TTC549 (cell line): ENCODE data around the gene RIN1.
A peak's percentile ranks its signal among the peaks of the same experiment; 100 is the strongest.
"Not testable (repeated sequence)": the region's sequence is repeated elsewhere in the genome, so short reads cannot be mapped to it uniquely, and the experiment has no call there.

Experiments
- FAIRE-seq: peaks from 2 replicates; lab custom pipeline; 2012; peaks lifted over from hg19 to GRCh38; lab: Jason Lieb, UNC

RIN1 gene

DNA sequence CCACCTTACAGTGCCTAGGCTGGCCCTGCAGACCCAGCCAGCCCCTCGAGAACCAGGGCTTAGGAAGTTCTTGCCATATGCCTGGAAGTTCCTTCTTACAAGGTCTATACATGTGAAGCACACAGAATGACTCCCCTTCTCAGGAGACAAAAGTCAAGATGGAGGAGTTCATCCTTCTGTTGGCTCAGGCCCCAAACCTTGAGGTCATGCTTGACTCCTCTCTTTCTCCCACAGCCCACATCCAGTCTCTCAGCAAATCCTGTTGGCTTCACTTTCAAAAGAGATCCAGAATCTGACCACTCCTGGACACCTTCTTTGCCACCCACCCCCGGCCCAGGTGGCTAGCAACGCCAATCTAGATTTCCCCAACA lies 17.6 kb downstream of the RIN1 start:
- no peak for FAIRE-seq

DNA sequence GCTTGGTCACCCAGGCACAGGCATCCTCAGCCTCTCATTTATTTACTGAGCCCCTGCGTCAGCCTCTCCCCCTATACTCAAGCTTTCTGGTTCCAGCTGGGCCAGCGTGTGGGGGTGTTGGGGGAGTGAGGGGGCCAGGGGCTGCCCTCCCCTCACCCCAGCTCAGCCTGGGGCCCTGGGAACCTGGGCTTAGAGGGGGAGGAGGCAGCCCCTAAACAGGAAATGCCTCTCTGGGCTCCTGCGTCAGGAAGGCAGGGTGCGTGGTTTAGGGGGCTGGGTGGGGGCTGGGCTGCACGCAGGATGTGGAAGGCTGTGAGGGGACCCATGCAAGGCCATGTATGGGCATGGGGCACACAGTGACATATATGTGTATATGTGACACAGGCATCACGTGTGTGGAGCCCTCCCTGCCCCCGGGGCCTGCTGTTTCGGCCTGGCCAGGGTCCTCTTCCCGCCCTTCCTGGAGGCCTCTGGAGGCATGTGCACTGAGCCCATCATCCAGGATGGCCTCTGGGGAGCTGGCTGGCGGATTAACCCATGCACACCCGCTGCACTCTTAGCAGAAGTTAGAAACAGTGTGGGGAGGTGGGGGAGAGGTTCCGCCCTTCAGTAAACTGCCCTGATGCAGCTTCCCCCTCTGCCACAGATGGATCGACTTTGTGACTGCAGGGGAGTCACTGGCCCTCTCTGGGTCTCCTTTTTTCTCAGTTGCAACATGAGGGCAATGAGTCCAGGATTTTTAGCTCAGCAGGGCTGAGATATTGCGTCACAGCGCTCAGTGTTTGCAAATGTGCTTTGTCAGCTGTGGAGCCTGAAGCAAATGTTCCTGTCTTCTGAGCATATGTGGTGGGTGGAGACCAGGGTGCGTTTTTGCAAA lies 18.3 kb downstream of the RIN1 start:
- no peak for FAIRE-seq

DNA sequence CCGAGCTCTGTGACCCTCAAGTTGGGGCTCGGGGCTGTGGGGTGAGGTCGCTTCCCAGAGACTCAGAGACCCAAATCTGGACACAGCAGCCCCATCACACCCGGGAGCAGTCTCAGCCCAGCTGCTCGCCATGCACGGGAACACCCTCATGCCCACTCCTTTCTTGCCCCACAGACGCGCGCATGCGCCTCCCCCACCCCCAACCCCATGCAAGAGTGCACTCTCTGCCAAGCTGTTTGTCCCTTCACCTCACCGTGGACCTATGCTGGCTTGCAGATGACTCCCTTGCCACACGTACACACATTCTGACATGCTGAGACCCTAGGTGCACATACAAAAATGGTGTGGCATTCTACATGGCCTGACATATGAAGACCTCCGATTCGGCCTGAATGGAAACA lies 18.9 kb downstream of the RIN1 start:
- no peak for FAIRE-seq

DNA sequence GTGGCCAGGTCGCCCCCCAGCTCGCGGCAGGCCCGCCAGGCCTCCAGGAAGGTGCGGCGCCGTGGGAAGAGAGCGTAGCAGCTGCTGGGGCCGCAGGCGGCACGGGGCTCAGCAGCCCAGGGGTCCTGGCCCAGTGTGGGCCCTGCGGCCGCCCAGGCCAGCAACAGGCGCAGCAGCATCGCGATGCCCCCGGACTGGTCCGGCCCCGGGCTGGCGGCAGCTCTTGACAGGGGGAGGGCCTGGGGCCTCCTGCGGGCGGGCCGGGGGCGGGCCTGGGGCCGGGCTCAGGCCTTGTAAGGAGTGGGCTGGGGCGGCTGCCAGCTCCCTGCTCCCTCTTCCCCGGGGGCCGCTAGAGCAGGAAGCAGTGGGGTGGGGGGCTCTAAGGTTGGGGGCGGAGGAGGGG lies 19.4 kb downstream of the RIN1 start, which contains the start of gene CD248:
TSS of gene CD248 (minus strand) at position 196 of the 403 bp plus-strand sequence. CDS start at position 179, 17 bp downstream.
- no peak for FAIRE-seq

DNA sequence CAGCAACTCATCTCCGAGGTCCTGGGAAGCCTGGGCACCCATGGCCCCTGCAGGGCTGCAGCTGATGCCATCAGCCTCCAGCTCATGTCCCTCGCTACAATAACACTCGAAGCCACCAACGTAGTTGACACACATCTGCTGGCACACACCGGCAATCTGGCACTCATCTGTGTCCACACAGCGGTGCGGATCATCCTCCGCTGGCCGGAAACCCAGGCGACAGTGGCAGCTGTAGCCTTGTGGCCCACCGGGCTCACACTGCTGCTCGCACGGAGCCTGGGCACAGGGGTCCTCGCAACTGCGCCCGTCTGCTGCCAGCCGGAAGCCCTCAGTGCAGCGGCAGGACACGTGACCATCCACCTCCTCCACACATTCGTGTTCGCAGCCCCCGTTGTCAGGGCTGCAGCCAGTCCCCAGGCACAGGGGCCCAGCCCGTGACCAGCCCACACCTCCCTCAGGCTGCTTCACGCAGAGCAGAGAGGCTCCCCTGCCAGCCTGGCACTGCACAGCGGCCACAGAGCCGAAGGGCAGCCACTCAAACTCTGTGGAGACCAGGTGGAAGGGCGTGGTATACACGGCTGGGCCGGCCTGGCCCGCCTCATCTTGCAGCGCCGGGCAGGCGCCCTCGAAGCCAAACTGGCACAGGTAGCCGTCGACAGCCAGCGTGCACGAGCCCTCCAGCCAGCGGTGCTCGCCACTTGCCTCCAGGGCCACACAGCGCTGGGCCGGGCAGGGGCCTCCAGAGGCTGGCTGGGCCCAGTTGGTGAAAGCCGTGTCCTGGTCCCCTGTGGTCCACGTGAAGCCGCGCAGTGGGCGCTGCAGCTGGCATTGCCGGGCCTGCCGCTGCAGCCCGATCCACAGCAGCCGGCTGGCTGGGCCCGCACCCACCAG lies 20.1 kb downstream of the RIN1 start:
- FAIRE-seq = no peak

DNA sequence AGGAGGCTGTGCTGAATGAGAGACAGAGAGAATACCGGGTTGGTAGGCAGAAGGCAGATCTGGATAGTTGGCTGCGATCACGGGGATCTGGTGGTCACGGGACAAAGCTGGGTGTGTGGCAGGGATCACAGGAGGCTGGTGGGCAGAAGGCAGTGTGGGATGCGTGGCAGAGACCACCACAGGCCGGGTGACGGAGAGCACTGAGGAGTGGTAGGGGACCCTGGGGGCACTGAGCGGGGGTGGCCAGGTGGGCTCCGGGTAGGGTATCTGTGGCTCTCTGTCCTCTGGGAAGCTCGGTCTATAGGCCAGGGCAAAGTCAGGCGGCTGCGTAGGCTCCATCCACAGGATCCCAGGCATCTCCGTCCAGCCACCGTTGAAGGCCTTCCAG lies 20.7 kb downstream of the RIN1 start:
- no peak for FAIRE-seq

DNA sequence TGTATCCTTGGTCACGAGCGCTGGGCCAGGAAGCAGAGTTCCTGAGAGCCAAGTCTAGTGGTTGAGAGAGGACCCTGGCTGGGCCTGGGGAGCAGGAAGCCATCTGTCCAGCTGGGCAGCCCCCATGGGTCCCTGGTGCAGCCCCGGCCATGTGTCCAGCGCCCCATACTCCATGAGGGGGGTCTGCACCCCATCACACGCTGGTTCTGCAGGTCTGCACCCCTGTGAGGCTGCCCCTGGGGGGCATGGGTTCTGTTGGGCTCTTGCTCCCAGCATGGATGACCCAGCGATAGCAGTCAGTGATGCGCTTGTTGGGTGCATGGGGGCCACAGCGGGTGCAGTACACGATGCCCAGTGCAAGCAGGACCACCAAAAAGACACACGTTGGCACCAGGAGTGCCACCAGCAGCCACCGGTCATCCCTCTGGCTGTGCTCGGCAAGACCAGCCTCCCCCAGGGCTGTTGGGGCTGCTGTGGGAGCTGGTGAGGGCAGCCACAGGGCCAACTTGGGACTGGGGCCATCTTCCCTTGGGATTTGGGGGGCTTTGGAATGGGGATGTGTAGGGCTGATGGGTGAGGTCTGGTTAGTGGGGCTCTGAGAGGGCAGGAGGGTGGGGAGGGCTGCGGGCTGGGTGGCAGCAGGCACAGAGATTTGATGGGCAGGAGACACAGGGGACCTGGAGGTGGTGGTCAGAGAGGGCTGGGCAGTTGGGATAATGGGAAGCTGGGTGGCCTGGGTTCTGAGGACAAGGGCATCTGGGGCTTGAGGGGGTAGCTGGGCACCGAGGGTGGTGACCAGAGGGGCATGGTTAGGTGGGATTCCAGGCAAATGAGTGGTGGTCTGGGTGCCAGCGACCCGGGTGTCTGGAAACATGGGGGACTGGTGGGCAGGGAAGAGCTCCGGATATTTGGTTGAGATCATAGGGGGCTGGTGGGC lies 21.4 kb downstream of the RIN1 start:
- no peak for FAIRE-seq

DNA sequence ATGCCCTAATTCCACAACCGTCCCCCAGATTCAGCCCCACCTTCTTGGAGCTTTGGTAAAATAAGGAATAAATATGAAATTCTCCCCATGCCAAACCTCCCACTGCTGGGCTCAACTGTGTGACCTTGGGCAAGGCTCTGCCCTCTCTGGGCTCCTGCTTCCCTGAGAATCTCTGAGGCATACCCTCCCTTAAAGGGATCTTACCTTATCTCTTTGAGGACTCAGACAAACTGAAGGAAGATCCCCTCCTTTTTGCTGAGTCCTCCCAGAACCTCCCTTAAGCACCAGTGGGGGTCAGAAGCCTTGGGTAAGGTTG lies 22.1 kb downstream of the RIN1 start:
- no peak for FAIRE-seq

DNA sequence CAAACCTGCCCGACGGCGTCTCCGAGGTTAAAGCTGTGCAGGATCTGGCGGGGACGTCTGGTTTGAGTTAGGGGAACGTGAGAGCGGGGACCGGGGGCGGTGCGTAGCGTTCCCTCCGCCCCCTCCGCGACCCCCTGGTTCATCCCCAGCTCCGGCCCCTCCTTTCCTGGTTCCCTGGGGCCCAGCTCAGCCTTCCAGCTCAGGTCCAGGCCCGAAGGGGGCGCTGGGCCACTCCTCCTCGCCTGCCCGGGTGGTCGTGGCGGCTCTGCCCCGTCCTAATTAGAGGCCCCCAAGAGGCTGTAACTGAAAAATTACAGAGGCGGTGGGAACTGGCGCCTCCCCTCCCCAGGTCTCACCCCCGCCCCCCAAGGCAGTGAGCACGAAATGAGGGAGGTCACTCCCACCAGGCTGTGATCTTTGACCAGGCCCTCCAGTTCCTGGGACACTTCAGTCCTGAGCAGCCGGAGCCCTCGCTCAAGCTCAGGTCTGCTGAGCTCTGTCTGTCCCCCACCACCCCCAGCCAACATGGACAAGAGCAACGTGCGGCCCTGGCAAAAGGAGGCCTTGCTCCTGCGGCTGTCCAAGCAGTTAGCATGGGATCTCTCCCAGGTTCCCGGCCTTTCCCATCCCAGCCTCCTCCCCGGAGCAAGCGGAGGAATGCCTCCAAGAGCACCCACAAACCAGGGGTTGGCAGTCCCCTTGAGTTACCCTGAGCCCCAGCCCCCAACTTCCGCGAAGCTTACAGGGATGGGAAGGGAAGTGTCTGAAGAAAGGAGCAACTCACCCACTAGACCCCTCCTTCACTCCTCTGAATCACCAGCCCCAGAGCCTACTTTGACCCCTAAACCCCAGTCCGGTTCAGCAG lies 22.7 kb downstream of the RIN1 start:
- FAIRE-seq = no peak

DNA sequence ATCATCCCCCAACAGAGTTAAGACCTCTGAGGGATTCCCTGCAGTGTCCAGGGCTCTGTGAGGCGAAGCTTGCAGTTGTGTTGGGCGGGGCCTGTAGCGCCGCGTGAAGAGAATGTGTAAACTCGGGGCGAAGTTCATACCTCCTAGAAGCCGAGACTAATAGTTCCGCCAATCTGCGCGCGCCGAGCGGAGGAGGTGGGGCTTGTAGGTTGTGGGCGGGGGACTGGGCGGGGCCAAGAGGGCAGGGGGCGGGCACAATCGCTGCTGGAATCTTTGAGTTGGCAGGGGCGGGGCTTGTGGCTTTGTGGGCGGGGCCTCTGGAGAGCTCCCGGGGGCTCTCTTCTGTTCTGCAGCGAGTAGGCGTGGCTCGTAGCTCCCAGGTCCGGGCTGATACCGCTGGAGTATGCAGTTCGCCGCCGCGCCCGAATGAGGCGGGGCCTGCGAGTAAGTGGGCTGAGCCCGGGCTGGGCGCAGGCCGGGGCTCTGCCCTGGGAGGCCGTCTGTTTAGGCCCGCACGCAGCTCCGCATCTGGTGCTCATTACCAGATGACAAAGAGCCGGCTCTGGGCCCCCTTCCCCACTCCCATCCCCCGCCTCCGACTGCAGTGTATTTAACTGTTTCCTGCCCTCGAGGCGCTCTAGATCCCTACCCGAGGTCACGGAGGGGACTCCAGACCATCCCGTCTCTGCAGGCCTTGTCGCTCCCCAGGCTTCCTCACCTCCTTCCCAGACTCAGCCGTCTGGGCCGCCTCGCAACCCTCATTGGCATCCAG lies 23.5 kb downstream of the RIN1 start:
- peak; percentile 82 for FAIRE-seq

DNA sequence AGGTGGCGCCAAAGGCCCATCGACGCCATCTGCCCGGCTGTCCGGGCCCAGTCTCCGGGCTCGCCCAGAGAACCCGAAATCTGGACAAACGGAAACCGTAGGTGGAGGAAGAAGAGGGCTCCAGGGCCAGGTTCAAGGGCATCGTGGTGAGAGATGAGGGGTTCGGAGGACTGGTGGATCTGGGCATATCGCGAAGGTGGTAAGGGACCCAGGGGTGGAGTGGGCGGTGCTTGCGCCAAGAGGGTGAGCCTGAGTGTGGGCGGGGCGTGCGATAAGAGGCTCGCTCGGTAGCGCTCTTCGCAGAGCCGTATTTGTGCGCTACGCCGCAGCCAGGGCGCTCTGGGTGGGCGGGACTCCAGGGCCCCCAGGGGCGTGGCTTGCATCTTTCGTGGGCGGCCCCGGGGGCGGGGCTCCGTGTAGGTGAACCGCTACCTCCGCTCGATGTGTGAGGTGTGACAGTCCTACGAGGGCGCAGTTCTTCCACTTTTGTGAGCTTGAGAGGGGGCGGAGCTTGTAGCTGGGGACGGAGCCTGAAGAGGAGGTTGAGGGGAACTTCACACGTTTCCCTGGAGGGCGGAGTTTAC lies 24.2 kb downstream of the RIN1 start:
- FAIRE-seq = no peak

DNA sequence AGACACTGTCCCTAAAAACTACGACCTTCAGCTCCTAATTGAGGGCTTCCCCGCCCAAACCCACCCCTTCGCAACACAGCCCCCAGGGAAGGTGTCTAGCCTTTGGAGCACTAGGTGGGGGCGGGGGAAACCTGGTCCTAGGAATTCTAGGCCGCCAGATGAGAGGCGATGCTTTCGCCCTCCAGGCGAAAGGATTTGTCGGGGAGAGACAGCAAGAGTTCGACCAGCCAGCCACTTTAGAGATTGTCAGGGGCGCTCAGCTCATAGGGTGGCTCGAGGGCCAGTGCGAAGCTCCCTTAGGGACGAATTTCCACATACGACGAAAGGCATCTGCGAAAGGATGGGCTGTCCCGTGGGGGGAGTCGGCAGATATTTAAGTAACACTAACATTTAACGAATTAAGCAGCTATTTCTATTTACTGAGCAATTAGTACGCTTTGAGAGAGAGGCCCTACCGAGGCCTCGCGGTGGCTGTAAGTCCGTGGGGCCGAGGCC lies 24.7 kb downstream of the RIN1 start:
- no peak for FAIRE-seq

DNA sequence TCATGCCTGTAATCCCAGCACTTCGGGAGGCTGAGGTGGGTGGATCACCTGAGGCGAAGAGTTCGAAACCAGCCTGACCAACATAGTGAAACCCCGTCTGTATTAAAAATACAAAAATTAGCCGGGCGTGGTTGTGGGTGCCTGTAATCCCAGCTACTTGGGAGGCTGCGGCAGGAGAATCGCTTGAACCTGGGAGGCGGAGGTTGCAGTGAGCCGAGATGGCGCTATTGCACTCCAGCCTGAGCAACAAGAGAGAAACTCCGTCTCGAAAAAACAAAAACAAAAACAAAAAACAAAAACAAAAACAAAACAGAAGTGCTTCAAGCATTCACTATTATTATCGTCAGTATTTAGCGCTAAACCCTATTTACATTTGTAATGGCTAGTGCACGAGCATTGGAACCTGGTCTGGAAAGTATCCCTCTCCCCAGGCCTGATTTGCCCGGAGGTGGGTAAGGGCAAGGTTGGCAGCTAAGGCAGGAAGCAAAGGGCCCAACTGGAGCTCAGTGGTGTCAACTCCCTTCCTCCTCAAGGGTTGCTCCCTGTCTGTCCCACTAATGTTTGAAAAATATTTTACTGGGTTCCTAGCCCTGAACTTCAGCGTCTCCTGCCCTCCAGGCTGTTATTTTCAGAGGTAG lies 25.3 kb downstream of the RIN1 start:
- FAIRE-seq = not testable (repeated sequence)

DNA sequence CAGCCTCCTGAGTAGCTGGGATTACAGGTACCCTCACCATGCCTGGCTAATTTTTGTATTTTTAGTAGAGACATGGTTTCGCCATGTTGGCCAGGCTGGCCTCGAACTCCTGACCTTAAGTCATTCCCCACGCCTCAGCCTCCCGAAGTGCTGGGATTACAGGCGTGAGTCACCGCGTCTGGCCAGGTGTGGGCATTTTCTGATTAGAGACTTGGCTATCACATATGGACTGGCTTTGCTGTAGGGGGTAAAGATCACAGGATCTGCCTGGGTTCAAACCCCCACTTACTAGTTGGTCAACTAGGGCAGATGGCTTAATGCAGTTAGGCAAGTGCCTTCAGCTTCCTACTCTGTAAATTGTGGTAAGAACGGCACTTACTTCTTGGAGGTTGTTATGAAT lies 25.9 kb downstream of the RIN1 start:
- no peak for FAIRE-seq

DNA sequence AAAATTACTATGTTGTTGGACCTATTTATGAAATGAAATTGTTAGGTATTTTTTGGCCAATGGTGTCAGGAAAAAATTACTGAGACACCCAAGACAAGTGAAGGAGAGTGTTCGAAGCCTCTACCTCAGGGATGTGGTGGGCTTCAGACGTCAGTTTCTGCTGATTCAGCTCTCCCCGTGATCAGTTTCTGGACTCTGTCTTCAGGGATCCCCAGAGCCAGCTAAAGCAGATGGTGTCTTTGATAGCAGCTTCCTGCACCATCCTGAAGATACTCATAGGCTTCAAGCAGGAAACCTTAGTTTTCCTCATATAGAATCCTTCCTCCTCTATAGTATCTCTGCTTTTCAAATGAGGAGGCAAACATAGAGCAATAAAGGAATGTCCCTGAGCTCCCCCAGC lies 26.8 kb downstream of the RIN1 start:
- FAIRE-seq = no peak

DNA sequence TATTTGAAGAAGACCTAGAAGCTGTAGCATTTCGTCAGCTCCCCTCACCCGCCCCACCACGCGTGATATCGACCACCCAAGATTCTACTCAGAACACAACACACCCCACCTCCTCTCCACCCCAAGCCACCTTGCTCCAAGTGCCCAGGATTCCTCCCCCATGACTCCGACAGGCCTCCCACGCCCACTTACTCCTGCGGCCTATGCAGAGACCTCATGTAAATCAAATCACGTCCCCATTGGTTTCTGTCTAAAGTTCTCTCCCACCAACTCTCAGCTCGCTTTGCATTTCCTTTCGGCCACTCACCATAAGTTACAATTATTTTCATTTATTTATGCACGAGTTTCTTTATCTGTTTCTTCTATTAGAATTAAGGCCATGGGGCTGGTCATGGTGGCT lies 33.6 kb downstream of the RIN1 start:
- no peak for FAIRE-seq

DNA sequence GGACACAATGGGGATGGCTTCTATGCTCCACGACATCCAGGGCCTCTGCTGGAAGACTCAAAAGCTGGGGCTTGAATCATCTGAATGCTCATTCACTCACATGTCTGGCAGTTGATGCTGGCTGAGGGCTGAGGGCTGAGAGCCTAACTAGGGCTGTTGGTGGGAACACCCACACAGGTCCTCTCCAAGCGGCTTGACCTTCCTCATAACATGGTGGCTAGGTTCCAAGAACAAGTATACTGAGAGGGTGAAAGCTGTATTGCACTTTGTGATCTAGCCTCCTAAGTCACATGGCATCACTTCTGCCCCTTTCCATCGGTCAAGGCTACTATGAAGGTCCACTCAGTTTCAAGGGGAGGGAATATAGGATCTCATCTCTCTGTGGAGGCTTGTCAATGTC lies 37.0 kb downstream of the RIN1 start:
- FAIRE-seq = no peak

DNA sequence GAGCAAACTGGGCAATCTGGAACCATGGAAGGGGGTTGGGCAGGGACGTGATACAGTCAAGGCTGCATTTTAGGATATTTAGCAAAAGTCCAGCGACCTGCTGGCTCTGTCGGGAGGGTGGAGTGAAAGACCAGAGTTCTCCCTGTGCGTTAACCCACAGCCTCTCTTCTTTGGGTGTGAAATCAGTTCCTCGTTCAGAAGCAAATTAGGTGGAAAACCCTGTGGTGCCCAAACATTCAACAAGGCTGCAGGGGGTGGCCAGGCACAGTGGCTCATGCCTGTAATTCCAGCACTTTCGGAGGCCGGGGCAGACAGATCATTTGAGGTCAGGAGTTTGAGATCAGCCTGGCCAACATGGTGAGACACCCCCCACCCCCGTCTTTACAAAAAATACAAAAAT lies 38.6 kb downstream of the RIN1 start:
- no peak for FAIRE-seq
